Right atrium auricular region (tissue), 2 donors: Measurements from ENCODE around the gene GATA2. TPM values are rescaled to one million over a fixed set of nuclear protein-coding genes. Genes with fewer than 3 reads are reported as not detected.

Experiments
- DNase-seq: peaks from one replicate; pipeline ENCODE4 v3.0.0-alpha.2; 2019; ENCODE audit warnings: low spot score
- H3K27ac ChIP-seq, 2 donors: fragments of 200-600 bp; sonication (generic); 1 replicate in 1 of 2; 2 replicates in 1 of 2; pipeline ENCODE4 v1.5.1; 2016 to 2019
- H3K27me3 ChIP-seq, 2 donors: fragments of 200-600 bp; sonication (generic); one replicate each; pipeline versions ENCODE4 v1.5.1 to v1.6.0; 2017 to 2019
- H3K36me3 ChIP-seq: fragments of 200-600 bp; sonication (generic); one replicate; pipeline ENCODE4 v1.5.1; 2016
- H3K4me1 ChIP-seq, 2 donors: fragments of 200-600 bp; sonication (generic); one replicate each; pipeline versions ENCODE4 v1.5.1 to v1.6.0; 2017 to 2019
- H3K4me3 ChIP-seq, 2 donors: fragments of 200-600 bp; sonication (generic); 1 replicate in 1 of 2; 2 replicates in 1 of 2; pipeline ENCODE4 v1.5.1; 2017 to 2019; ENCODE audit warnings: mild to moderate bottlenecking in 1 of 2, moderate library complexity in 1 of 2
- H3K9me3 ChIP-seq, 2 donors: fragments of 200-600 bp; sonication (generic); one replicate each; pipeline ENCODE4 v1.5.1; 2019
- CTCF ChIP-seq, 2 donors: fragments of 200-600 bp; sonication (generic); IDR thresholded peaks; one replicate each; pipeline ENCODE4 v1.5.1; 2019; ENCODE audit warnings: antibody characterized with exemption in 2 of 2
- total RNA-seq, 2 donors: library from RNA; depleted of rRNA; stranded (reverse); fragments of >200 nt; gene quantifications; one replicate each; pipeline ENCODE4 v1.1.0, GENCODE V29; 2016

GATA2 gene
- total RNA-seq, 2 donors from 2014 or later: 17.7 to 26.1 TPM

GRCh38 chr3:128515967-128516366, 23.0 kb upstream of the GATA2 start:
- Histone ChIP-seq H3K36me3 (no peaks in the 10 kb centered on the region), H3K4me3 (no peak overlapping the region), H3K4me1 (no peaks in the 10 kb centered on the region), H3K27ac (no peak overlapping the region), H3K9me3 (peaks cover 0 to 23% of the 10 kb centered on the region in 2 donors), H3K27me3 (no peaks in the 10 kb centered on the region)
- DNase-seq: no peak
- TF ChIP-seq CTCF (IDR thresholded peaks at IDR 0.05): no peak

- no peaks in the 10 kb centered on the region for H3K36me3 ChIP-seq
- TF ChIP-seq CTCF (IDR thresholded peaks at IDR 0.05): no peak
- no peaks in the 10 kb centered on the region for H3K4me1 ChIP-seq
- no peak overlapping the region for H3K27ac ChIP-seq
- H3K27me3 ChIP-seq: no peaks in the 10 kb centered on the region
- no peak for DNase-seq
- H3K4me3 ChIP-seq: no peak overlapping the region
- peaks cover 0 to 6% of the 10 kb centered on the region in 2 donors for H3K9me3 ChIP-seq
Measured at GRCh38 chr3:128508852-128509251, 15.9 kb upstream of the GATA2 start.

- no peaks in the 10 kb centered on the region for H3K4me1 ChIP-seq
- no peak for TF ChIP-seq CTCF (IDR thresholded peaks at IDR 0.05)
- H3K4me3 ChIP-seq: no peak overlapping the region
- no peak overlapping the region for H3K27ac ChIP-seq
- no peaks in the 10 kb centered on the region for H3K27me3 ChIP-seq
- no peaks in the 10 kb centered on the region for H3K36me3 ChIP-seq
- no peak for DNase-seq
- no peaks in the 10 kb centered on the region for H3K9me3 ChIP-seq
Measured at GRCh38 chr3:128506754-128507153, 13.8 kb upstream of the GATA2 start.

GRCh38 chr3:128505771-128506170, 12.8 kb upstream of the GATA2 start:
- H3K9me3 ChIP-seq: no peaks in the 10 kb centered on the region
- TF ChIP-seq CTCF (IDR thresholded peaks at IDR 0.05): no peak
- no peak overlapping the region for H3K27ac ChIP-seq
- no peak for DNase-seq
- H3K4me3 ChIP-seq: no peak overlapping the region
- H3K27me3 ChIP-seq: no peaks in the 10 kb centered on the region
- H3K4me1 ChIP-seq: no peaks in the 10 kb centered on the region
- no peaks in the 10 kb centered on the region for H3K36me3 ChIP-seq

- no peaks in the 10 kb centered on the region for H3K36me3 ChIP-seq
- TF ChIP-seq CTCF (IDR thresholded peaks at IDR 0.05): no peak
- H3K27me3 ChIP-seq: no peaks in the 10 kb centered on the region
Measured at GRCh38 chr3:128504963-128505730, 12.1 kb upstream of the GATA2 start.

GRCh38 chr3:128504533-128504915, 11.5 kb upstream of the GATA2 start:
- H3K4me3 ChIP-seq: no peak overlapping the region
- no peak overlapping the region for H3K27ac ChIP-seq
- H3K4me1 ChIP-seq: no peaks in the 10 kb centered on the region
- no peak for TF ChIP-seq CTCF (IDR thresholded peaks at IDR 0.05)
- no peaks in the 10 kb centered on the region for H3K36me3 ChIP-seq
- no peak for DNase-seq
- no peaks in the 10 kb centered on the region for H3K27me3 ChIP-seq
- no peaks in the 10 kb centered on the region for H3K9me3 ChIP-seq

More at GRCh38 chr3:128504963-128505730, 12.1 kb upstream of the GATA2 start:
- no peaks in the 10 kb centered on the region for H3K9me3 ChIP-seq
- no peak for DNase-seq
- H3K4me3 ChIP-seq: no peak overlapping the region
- no peak overlapping the region for H3K27ac ChIP-seq
- H3K4me1 ChIP-seq: no peaks in the 10 kb centered on the region
